HepG2 (cell line): Measurements from ENCODE around the gene SF3A2. TPM values are rescaled to one million over a fixed set of nuclear protein-coding genes. Genes with fewer than 3 reads are reported as not detected.

Experiments
- ATRX ChIP-seq: sonication (generic); formaldehyde crosslinking; IDR thresholded peaks from 2 replicates; pipeline ENCODE4 v1.4.0; 2020; ENCODE audit warnings: missing genetic modification reagents, borderline replicate concordance
- EHMT2 ChIP-seq: fragments of 200-600 bp; sonication (generic); IDR thresholded peaks from 2 replicates; pipeline ENCODE4 v1.7.0; 2017; ENCODE audit warnings: antibody characterized with exemption, low read depth, low read length, borderline replicate concordance
- HDAC6 ChIP-seq: fragments of 200-600 bp; sonication (generic); IDR thresholded peaks from 2 replicates; pipeline ENCODE4 v1.7.0; 2017; ENCODE audit warnings: mild to moderate bottlenecking, antibody characterized with exemption, low read length, low read depth
- JUN ChIP-seq: sonication (generic); formaldehyde crosslinking; IDR thresholded peaks from 2 replicates; pipeline ENCODE4 v1.4.0; 2020; ENCODE audit warnings: mild to moderate bottlenecking, missing genetic modification reagents
- NFE2 ChIP-seq: sonication (generic); formaldehyde crosslinking; IDR thresholded peaks from 2 replicates; pipeline ENCODE4 v1.4.0; 2020; ENCODE audit warnings: missing genetic modification reagents
- NPAS2 ChIP-seq: sonication (generic); formaldehyde crosslinking; IDR thresholded peaks from 2 replicates; pipeline ENCODE4 v1.8.0; 2022; ENCODE audit warnings: mild to moderate bottlenecking, missing genetic modification reagents, borderline replicate concordance
- PCBP2 ChIP-seq: fragments of 200-400 bp; formaldehyde crosslinking; optimal IDR thresholded peaks from 2 replicates; pipeline ENCODE3; 2018; ENCODE audit warnings: low read length, low read depth; ENCODE audit not compliant: poor library complexity, severe bottlenecking
- PTBP1 ChIP-seq: fragments of 200-400 bp; formaldehyde crosslinking; IDR thresholded peaks from 2 replicates; pipeline ENCODE4 v1.6.1; 2018; ENCODE audit warnings: low read length, low read depth; ENCODE audit not compliant: poor library complexity, severe bottlenecking
- SMARCC2 ChIP-seq: fragments of 450-650 bp; IDR thresholded peaks from 2 replicates; pipeline ENCODE4 v1.6.1; 2017; ENCODE audit warnings: antibody characterized with exemption, mild to moderate bottlenecking
- SP2 ChIP-seq: sonication (generic); formaldehyde crosslinking; IDR thresholded peaks from 2 replicates; pipeline ENCODE4 v1.5.1; 2020; ENCODE audit warnings: mild to moderate bottlenecking, missing genetic modification reagents
- WIZ ChIP-seq: sonication (generic); formaldehyde crosslinking; IDR thresholded peaks from 2 replicates; pipeline ENCODE4 v1.5.1; 2020; ENCODE audit warnings: mild to moderate bottlenecking, missing genetic modification reagents
- ZNF207 ChIP-seq: fragments of 450-650 bp; IDR thresholded peaks from 2 replicates; pipeline ENCODE4 v1.6.1; 2016; ENCODE audit warnings: antibody characterized with exemption, borderline replicate concordance
- ZNF431 ChIP-seq: sonication (generic); formaldehyde crosslinking; IDR thresholded peaks from 2 replicates; pipeline ENCODE4 v1.9.0; 2022; ENCODE audit warnings: missing genetic modification reagents, low read depth, mild to moderate bottlenecking, borderline replicate concordance
- ZNF75D ChIP-seq: sonication (generic); formaldehyde crosslinking; IDR thresholded peaks from 2 replicates; pipeline ENCODE4 v1.8.1; 2023; ENCODE audit warnings: missing genetic modification reagents, mild to moderate bottlenecking, borderline replicate concordance
- ZSCAN25 ChIP-seq: sonication (generic); formaldehyde crosslinking; IDR thresholded peaks from 2 replicates; pipeline ENCODE4 v1.8.0; 2022; ENCODE audit warnings: mild to moderate bottlenecking, missing genetic modification reagents
- polyA plus RNA-seq, 8 experiments: library from polyadenylated mRNA; depleted of rRNA in 3 of 8; stranded (reverse) in 7 of 8; unstranded in 1 of 8; fragments of >200 nt; fragmentation: Illumina TruSeq in 4 of 8; extraction: Trizol in 4 of 8; gene quantifications; 2 replicates each; pipeline versions ENCODE4 v1.2.1 to v1.2.3, GENCODE V29; 2011 to 2016; ENCODE audit warnings: low read depth in 4 of 8, missing spikeins in 1 of 8, mixed read lengths in 1 of 8; ENCODE audit not compliant: insufficient read depth in 1 of 8
- total RNA-seq, 5 experiments: library from RNA; depleted of rRNA; stranded (reverse); fragments of >200 nt; fragmentation: Illumina TruSeq; extraction: Trizol; gene quantifications; 2 replicates each; pipeline ENCODE4 v1.2.3, GENCODE V29; 2016; ENCODE audit warnings: low read depth in 1 of 5
- TF ChIP-seq, protein P1 (sequence below): sonication (generic); formaldehyde crosslinking; IDR thresholded peaks from 2 replicates; pipeline ENCODE4 v1.5.0; 2020; ENCODE audit warnings: mild to moderate bottlenecking, missing genetic modification reagents
- TF ChIP-seq, protein P2 (sequence below): IDR thresholded peaks from 2 replicates; pipeline ENCODE4 v1.6.1; 2012; ENCODE audit warnings: inconsistent platforms
- TF ChIP-seq, protein P3 (sequence below): fragments of 450-650 bp; IDR thresholded peaks from 2 replicates; pipeline ENCODE4 v1.6.1; 2017
- TF ChIP-seq, protein P4 (sequence below): IDR thresholded peaks from 2 replicates; pipeline ENCODE4 v1.6.1; 2016
- TF ChIP-seq, protein P5 (sequence below): sonication (generic); formaldehyde crosslinking; IDR thresholded peaks from 2 replicates; pipeline ENCODE4 v1.5.1; 2020; ENCODE audit warnings: missing genetic modification reagents, mild to moderate bottlenecking, borderline replicate concordance
- TF ChIP-seq, protein P6 (sequence below): sonication (generic); formaldehyde crosslinking; IDR thresholded peaks from 2 replicates; pipeline ENCODE4 v1.5.1; 2020; ENCODE audit warnings: mild to moderate bottlenecking, moderate library complexity, missing genetic modification reagents

The SF3A2 gene
- total and polyA plus RNA-seq, 2 of the 13 experiments (the other 11 are each of a cell fraction or from before 2014, with no cell fraction given), result 8.6 to 8.8 TPM

DNA sequence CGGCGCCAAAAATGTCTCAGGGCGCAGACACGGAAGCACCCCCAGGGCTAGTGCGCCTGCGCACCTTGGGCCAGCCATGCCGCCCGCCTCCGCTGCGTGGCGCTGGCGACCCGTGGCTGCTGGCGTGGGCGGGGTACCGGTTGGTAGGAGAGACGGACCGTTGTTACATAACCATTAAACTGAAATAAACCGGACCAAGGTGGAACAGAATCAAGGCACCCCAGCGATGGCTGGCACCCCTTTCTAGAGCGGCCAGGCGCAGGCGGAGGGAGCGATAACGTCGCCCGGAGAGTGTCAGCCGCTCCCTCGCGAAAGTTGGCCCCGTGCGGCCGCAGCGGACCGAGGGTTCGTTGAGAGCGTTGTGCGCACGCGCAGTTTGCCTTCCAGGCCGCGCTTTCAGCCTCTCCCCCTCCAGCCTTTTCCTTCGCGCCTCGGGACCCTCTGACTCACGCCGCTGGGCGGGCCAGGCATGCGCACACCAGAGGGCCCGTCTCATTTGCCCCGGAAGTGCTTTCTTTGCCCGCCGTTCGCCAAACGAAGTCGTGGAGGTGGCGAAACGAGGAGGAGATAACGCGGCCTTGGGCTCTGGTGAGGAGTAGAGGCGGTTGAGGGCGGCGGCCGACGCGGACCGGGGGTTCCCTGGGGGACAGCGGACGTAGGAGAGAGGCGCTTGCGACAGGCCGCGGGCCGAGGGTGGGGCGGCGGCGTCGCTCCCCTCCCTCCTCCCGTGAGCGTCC lies at the start of gene SF3A2, which contains the start of gene PLEKHJ1 (continued):
- TF ChIP-seq, protein P1, sequence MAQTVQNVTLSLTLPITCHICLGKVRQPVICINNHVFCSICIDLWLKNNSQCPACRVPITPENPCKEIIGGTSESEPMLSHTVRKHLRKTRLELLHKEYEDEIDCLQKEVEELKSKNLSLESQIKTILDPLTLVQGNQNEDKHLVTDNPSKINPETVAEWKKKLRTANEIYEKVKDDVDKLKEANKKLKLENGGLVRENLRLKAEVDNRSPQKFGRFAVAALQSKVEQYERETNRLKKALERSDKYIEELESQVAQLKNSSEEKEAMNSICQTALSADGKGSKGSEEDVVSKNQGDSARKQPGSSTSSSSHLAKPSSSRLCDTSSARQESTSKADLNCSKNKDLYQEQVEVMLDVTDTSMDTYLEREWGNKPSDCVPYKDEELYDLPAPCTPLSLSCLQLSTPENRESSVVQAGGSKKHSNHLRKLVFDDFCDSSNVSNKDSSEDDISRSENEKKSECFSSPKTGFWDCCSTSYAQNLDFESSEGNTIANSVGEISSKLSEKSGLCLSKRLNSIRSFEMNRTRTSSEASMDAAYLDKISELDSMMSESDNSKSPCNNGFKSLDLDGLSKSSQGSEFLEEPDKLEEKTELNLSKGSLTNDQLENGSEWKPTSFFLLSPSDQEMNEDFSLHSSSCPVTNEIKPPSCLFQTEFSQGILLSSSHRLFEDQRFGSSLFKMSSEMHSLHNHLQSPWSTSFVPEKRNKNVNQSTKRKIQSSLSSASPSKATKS (CRISPR knock-in tag), result peak; percentile 90
- TF ChIP-seq HDAC6 (no peak), NFE2 (no peak; the same call in 1 of the 2 replicates), SMARCC2 (no peak), WIZ (CRISPR knock-in tag) (peak; percentile 67; the same call in 1 of the 2 replicates), ZNF75D (CRISPR knock-in tag) (peak; percentile 87; the same call in 1 of the 2 replicates), PTBP1 (no peak), ZNF207 (no peak), PCBP2 (no peak), SP2 (peak; percentile 77), JUN (CRISPR knock-in tag) (peak; percentile 80), EHMT2 (no peak), NPAS2 (CRISPR knock-in tag) (no peak), ZSCAN25 (peak; percentile 64; the same call in 1 of the 2 replicates), ZNF431 (CRISPR knock-in tag) (peak; percentile 33; the same call in 1 of the 2 replicates), ATRX (no peak)
- TF ChIP-seq, protein P2, sequence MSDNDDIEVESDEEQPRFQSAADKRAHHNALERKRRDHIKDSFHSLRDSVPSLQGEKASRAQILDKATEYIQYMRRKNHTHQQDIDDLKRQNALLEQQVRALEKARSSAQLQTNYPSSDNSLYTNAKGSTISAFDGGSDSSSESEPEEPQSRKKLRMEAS, result peak; percentile 99
- TF ChIP-seq, protein P3, sequence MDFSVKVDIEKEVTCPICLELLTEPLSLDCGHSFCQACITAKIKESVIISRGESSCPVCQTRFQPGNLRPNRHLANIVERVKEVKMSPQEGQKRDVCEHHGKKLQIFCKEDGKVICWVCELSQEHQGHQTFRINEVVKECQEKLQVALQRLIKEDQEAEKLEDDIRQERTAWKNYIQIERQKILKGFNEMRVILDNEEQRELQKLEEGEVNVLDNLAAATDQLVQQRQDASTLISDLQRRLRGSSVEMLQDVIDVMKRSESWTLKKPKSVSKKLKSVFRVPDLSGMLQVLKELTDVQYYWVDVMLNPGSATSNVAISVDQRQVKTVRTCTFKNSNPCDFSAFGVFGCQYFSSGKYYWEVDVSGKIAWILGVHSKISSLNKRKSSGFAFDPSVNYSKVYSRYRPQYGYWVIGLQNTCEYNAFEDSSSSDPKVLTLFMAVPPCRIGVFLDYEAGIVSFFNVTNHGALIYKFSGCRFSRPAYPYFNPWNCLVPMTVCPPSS, result no peak
- TF ChIP-seq, protein P4, sequence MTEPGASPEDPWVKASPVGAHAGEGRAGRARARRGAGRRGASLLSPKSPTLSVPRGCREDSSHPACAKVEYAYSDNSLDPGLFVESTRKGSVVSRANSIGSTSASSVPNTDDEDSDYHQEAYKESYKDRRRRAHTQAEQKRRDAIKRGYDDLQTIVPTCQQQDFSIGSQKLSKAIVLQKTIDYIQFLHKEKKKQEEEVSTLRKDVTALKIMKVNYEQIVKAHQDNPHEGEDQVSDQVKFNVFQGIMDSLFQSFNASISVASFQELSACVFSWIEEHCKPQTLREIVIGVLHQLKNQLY (CRISPR knock-in tag), result peak; percentile 55; the same call in 1 of the 2 replicates
- TF ChIP-seq, protein P5, sequence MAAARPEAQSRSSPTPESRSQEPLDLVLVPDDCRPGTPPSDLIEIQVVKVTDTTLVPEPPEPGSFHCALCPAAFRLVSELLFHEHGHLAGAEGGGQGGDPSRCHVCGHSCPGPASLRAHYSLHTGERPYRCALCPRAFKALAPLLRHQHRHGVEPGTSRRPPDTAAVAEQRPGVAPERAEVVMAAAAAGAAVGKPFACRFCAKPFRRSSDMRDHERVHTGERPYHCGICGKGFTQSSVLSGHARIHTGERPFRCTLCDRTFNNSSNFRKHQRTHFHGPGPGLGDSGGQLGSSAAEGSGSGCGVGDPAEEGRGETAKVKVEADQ, result peak; percentile 74; the same call in 1 of the 2 replicates
- TF ChIP-seq, protein P6, sequence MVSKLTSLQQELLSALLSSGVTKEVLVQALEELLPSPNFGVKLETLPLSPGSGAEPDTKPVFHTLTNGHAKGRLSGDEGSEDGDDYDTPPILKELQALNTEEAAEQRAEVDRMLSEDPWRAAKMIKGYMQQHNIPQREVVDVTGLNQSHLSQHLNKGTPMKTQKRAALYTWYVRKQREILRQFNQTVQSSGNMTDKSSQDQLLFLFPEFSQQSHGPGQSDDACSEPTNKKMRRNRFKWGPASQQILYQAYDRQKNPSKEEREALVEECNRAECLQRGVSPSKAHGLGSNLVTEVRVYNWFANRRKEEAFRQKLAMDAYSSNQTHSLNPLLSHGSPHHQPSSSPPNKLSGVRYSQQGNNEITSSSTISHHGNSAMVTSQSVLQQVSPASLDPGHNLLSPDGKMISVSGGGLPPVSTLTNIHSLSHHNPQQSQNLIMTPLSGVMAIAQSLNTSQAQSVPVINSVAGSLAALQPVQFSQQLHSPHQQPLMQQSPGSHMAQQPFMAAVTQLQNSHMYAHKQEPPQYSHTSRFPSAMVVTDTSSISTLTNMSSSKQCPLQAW (CRISPR knock-in tag), result peak; percentile 94
